ENCODE measurements around the gene POLG.

POLG gene

DNA sequence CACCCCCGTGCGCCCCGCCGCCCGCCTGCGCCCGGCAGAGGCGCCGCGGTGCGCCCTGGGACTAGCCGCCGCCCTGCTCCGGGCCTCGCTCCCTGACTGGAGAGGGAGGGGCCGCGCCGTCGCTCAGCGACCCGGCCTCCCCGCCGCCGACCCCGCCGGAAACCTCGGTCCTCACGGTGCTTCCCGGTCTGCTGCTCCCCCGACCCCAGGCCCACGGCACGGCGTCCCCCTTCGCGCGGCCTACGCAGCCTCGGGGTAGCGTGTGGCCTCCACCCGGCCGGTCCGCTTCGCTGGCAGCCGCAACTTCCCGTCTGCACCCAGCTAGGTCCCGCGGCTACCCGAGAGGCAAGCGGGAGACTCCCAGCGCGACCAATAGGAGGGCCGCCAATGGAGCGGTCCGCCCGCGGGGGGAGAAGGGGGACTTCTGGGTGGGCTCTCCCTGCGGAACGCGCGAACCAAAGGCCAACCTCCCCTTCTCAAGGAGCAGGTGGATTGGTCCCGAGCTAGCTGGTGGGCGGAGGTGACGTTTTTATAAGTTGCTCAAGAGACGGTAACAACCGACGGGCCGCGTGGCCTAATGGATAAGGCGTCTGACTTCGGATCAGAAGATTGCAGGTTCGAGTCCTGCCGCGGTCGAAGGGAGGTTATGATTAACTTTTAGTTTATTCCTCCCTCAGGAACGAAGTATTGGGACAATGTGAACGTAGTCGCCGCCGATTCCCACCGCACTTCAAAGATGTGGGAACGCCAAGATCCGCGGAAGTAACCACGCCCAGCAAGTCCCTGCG lies at the start of gene POLG:
Gene POLG (minus strand): TSS at position 315 of the 788 bp plus-strand sequence. CDS start 1,070 bp downstream, outside the sequence.
- in situ Hi-C loops (cut with HindIII; ENCODE audit: low pct_unique_long_range_greater_than_20kb, low sequenced_read_pairs): no loop called here
- TF ChIP-seq JUND (IDR thresholded peaks at IDR 0.05; ENCODE audit: low read depth): no peak
- peak; percentile 96 to 99 for DNase-seq (ENCODE audit: low read depth in 1 of 2, low spot score in 1 of 2)

DNA sequence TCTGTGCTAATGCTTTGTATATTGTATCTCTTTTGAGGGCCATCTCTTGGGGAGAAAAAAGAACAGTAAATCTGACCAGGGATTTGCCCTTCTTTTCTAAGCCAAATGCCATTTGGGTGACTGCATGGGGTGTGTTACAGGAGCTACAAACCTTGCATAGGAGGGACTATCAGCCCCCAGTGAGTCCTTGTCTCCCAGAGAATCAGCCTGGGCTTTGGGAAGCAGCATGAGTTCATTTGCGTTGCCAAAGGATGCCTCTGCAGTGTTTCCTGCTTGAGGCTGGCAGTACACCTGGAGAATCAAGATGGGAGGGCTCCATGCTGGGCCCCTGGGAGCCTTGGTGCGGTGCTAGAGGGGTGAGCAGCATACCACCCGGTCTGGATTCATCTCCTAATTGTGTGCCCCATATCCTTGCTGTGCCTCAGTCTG lies 49.6 kb upstream of the POLG start:
- in situ Hi-C loops (cut with HindIII; ENCODE audit: low pct_unique_long_range_greater_than_20kb, low sequenced_read_pairs): no loop called here
- no peak for DNase-seq (ENCODE audit: low read depth in 1 of 2, low spot score in 1 of 2)
- TF ChIP-seq JUND (IDR thresholded peaks at IDR 0.05; ENCODE audit: low read depth): no peak

DNA sequence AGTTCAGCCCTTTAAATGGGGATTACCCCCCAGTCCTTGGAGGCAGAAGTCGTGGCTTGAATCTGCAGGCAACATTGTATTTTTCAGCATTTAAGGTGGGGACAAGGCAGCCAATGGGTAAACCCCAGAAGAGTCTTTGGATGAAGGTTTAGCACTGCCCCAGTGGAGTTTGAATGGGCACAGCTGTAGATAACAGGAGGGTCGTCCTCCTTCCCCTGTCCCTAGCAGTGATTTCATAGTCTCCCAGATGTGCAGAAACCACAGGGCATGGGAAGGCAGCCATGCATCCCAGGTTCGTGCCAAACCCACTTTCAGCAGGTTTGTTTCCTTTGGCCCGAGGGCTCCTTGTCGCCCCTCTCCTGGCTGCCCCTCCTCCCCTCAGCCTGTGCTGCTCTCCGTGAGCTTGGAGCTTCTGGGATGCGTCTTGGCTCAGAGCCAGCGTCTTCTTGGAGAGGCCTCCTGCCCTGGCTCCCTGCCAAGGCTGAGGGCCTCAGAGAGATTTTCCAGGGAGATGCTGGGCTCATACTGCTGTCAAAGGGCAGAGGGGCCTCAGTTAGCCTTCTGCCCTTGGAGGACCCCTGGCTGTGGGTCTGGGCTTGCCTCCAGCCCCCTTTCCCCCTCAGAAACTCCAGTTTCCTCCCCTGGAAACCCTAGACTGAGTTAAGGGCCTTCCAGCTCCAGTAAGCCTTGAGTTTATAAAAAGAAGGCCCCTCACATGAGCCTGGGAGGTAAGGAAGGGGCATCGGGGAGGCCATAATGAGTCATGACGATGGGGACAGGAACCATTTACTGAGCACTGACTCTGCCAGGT lies 48.9 kb upstream of the POLG start:
- peak in 1 of 2 experiments; percentile 83 for DNase-seq (ENCODE audit: low read depth in 1 of 2, low spot score in 1 of 2)
- no peak for TF ChIP-seq JUND (IDR thresholded peaks at IDR 0.05; ENCODE audit: low read depth)
- in situ Hi-C loops (cut with HindIII; ENCODE audit: low pct_unique_long_range_greater_than_20kb, low sequenced_read_pairs): no loop called here

DNA sequence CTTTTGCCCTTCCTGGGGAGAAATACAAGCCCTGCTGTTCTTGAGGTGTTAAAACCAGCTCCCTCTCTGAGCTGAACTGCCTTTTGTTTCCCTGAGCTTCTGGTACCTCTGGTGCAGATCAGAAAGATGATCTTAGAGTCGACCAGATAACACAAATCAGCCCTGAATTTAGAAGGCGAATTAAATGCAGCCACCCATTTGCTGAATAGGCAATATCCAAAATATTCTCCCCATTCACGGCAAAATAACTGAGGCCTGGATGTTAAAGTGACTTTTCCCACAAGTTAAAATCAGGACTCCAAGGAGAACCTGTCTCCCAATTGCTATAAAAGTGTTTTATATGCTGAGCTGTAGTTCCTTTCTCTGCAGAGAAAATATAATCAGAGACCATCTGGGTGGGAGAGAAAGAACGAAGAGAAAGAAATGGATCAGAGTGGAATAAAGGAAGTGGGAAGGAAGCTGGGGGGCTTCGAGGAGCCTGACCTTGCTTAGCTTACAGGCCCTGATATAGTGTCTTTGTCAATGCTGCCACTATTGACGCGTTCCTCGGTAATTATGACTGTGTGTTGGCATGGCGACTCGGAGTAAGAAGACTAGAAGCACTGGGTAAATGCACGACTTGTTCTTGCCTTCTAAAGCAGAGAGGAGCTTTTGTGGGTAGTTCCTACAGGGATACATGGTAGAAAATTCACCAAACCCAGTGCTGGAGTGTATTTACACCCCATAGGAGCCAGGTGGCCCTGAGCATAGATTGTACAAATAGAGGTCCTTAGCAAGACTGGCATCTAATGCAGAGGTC lies 47.5 kb upstream of the POLG start:
- DNase-seq (ENCODE audit: low read depth in 1 of 2, low spot score in 1 of 2): no peak
- in situ Hi-C loops (cut with HindIII; ENCODE audit: low pct_unique_long_range_greater_than_20kb, low sequenced_read_pairs): no loop called here

DNA sequence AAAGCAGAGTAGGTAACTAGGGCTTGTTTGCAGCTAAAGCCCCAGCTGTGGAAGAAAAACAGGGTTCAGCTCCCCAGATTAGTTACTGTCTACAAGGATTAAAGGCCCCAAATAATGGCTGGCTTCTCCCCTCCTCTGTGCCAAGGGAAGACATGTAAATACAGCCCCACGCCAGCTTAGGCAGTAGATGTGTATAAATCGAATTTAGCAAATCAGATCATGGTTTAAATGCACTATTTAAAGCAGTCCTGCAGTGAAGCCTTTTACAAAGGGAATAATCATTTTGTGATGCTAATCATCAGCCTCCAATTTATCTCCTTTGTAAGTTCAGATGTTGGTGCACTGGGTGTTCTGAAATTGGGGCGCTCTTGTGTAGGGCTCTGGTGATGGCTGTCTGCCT lies 46.7 kb upstream of the POLG start:
- in situ Hi-C loops (cut with HindIII; ENCODE audit: low pct_unique_long_range_greater_than_20kb, low sequenced_read_pairs): no loop called here
- TF ChIP-seq JUND (IDR thresholded peaks at IDR 0.05; ENCODE audit: low read depth): no peak
- DNase-seq (ENCODE audit: low read depth in 1 of 2, low spot score in 1 of 2): no peak

More for the DNA sequence above, 47.5 kb upstream of the POLG start:
- no peak for TF ChIP-seq JUND (IDR thresholded peaks at IDR 0.05; ENCODE audit: low read depth)

DNA sequence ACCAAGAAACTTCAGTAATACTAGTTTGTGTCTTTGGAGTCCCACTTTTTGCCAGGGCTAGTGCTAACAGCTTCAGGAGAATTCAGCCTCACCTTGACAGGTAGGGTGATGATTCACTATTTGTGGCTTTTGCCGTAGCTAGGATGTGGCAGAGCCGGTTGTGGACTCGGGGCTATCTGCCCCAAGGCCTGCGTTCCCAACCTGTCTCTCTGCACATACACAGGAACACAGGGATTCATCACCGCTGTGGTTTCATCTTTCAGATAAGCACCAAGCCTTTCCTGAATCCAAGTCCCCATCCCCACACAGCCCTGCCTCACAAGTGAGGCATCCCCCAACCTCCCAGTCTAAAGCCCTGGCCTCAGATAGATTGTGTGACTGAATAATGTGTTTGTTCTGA lies 45.2 kb upstream of the POLG start:
- no peak for TF ChIP-seq JUND (IDR thresholded peaks at IDR 0.05; ENCODE audit: low read depth)

DNA sequence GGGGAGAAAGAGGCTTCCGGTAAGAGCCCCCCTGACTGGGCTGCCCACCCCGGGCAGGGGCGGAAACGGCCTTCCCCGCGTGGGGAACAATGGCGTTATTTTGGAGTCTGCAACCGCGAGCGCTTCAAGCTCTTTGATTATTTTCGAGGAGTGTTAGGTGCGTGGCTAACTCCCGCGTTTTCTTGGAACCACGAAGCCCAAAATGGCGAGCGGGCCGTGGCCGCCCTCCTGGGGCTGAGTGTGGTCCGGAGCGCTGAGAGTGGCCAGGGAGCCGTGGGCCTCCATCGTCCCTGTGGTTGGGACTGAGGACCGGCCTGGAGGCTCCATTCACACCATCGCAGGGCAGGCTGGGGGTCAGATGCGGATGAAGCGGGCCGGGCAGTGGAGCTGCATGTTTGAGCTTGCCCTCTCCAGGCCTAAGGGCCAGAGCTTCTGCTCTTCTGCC lies 44.6 kb upstream of the POLG start:
- in situ Hi-C loops (cut with HindIII; ENCODE audit: low pct_unique_long_range_greater_than_20kb, low sequenced_read_pairs): no loop called here
- no peak for TF ChIP-seq JUND (IDR thresholded peaks at IDR 0.05; ENCODE audit: low read depth)
- no peak for DNase-seq (ENCODE audit: low read depth in 1 of 2, low spot score in 1 of 2)

More for the DNA sequence above, 45.2 kb upstream of the POLG start:
- in situ Hi-C loops (cut with HindIII; ENCODE audit: low pct_unique_long_range_greater_than_20kb, low sequenced_read_pairs): no loop called here
- DNase-seq (ENCODE audit: low read depth in 1 of 2, low spot score in 1 of 2): peak in 1 of 2 experiments; percentile 87

DNA sequence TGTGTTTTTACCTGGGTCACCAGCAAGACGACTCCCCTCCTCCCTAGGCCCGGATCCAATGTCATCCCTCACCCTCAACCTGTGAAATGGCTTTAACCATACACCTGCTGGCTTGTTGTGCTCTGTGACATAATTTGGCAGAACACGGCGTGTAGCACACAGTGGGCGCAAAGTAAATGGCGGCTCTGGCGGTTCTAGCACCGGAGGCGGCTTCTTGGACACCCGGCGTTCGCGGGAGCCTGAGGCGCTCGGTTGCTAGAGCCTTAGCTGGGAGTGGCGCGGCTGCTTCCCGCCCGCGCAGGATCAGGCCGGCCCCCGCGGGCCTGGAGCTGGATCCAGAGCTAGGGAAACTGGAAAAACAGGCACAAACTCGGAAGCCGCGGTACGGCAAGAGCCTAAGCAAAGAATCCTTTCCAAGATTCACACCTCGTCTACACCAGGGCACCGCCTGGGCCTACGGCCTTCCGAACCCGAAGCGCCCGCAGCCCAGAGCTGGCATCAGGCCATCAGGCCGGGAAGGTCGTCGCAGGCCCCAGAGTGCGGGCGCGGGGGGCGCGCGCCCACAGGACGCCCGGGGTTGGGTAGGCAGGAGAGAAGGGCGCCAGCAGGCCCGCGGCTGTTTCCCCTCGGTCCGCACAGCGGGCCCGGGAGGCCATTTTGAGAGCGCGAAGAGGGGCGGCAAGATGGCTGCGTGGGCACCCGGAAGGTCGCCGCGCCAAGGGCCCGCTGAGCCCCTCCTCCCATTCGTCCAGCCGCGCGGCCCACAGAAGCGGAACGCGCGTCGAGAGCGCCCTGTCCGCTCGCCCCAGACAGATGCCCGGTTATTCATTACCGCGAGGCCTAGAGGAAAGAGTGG lies 43.9 kb upstream of the POLG start:
- in situ Hi-C loops (cut with HindIII; ENCODE audit: low pct_unique_long_range_greater_than_20kb, low sequenced_read_pairs): no loop called here
- TF ChIP-seq JUND (IDR thresholded peaks at IDR 0.05; ENCODE audit: low read depth): no peak
- DNase-seq (ENCODE audit: low read depth in 1 of 2, low spot score in 1 of 2): peak; percentile 81 to 96

DNA sequence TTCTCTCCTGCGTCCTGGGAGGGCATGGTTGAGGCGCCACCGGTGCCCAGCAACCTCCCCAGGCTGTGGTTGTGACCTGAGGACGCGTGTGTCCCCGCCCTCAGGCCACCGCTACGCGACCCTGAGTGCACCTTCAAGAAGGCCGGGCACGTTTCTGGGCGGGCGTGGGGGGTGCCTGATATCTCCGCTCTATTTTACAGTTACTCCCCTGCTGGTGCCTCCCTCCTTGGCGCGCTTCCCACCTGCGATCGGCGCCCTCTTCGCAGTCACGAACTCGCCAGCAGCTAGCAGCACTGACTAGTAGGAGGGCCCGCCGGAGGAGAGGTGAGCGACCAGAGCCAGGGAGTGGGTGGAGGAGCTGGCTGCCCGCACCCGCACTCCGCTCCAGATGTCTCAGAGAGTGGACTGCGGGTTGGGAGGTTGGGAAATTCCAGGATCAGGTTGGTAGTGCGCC lies 43.2 kb upstream of the POLG start:
- in situ Hi-C loops (cut with HindIII; ENCODE audit: low pct_unique_long_range_greater_than_20kb, low sequenced_read_pairs): no loop called here
- no peak for DNase-seq (ENCODE audit: low read depth in 1 of 2, low spot score in 1 of 2)
- TF ChIP-seq JUND (IDR thresholded peaks at IDR 0.05; ENCODE audit: low read depth): no peak

DNA sequence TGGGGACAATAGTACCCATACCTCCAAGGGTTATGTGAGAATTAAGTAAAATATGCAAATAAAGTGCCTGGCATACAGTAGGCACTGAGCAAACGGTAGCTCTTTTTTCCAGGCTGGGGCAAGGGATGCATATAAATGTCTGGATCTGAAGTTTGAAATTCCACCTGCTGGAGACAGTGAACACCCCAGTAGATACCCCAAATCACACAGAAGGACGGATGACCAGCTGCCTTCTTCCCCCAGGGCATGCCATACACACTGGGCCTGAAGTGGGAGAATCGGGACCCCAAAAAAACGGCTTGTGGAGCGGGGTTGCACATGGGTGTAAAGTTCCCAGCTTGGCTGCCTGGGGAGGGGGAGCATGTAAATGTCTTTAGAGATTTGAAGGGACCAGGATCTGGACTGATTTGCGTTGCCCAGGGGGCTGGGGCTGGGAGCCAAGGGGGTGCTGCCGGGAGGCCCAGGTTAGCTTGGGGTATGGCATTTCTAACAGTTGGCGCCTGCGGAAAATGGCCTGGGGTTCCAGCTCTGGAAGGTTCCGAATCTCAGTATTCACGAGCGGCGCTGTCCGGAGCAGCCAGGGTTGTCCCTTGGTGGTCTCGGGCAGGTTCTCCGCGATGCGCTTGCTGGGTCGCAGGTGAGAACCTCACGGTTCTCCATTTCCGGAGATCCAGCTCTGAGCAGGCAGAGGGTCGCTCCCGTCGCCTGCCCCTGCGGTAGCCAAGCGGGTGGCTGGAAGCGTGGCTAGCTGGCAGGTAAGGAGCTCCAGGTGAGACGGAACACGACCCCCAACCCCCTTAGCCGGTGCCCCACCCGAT lies 42.6 kb upstream of the POLG start:
- TF ChIP-seq JUND (IDR thresholded peaks at IDR 0.05; ENCODE audit: low read depth): no peak
- no peak for DNase-seq (ENCODE audit: low read depth in 1 of 2, low spot score in 1 of 2)
- in situ Hi-C loops (cut with HindIII; ENCODE audit: low pct_unique_long_range_greater_than_20kb, low sequenced_read_pairs): no loop called here

DNA sequence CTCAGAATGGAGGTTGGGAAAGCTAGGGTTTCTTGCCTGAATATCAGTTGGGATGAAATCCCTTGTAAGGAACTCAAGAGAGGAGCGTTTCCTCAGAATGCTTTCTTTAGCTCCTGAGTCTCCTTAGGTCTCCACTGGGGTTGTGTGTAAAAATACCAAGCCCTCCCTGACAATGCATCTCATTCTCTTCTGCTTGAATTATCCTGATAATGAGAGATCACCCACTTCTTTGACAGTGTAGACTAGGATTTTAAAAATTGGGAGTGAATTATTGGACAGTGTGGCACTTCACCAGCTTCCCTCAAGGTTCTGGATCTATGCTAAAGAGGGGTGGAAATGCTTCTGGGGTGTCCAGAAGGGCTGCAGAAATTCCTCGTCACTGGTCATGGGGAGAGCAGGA lies 41.8 kb upstream of the POLG start:
- in situ Hi-C loops (cut with HindIII; ENCODE audit: low pct_unique_long_range_greater_than_20kb, low sequenced_read_pairs): no loop called here
- no peak for TF ChIP-seq JUND (IDR thresholded peaks at IDR 0.05; ENCODE audit: low read depth)
- DNase-seq (ENCODE audit: low read depth in 1 of 2, low spot score in 1 of 2): no peak

Measured in T47D (cell line).